PFSK-1 (cell line): ENCODE results near the gene SORCS3.

Experiments
- POLR2AphosphoS5 ChIP-seq: IDR thresholded peaks from 2 replicates; pipeline ENCODE4 v1.6.1; 2012; ENCODE audit warnings: low read depth, mild to moderate bottlenecking, control low read depth, low read length, moderate library complexity
- SIN3A ChIP-seq: IDR thresholded peaks from 2 replicates; pipeline ENCODE4 v1.6.1; 2012; ENCODE audit warnings: mild to moderate bottlenecking, low read length, moderate library complexity, borderline replicate concordance; ENCODE audit not compliant: insufficient read depth
- TAF1 ChIP-seq: IDR thresholded peaks from 2 replicates; pipeline ENCODE4 v1.6.1; 2012; ENCODE audit warnings: low read length, control low read depth, borderline replicate concordance; ENCODE audit not compliant: insufficient read depth

- TF ChIP-seq TAF1 (no peak), SIN3A (no peak), POLR2AphosphoS5 (no peak)
Measured at GRCh38 chr10:104694074-104694473, 53.0 kb downstream of the SORCS3 start.
